MM.1S (cell line): ENCODE results near the gene MEGF9.

Experiments
- DNase-seq: peaks from one replicate; pipeline ENCODE4 v3.0.0-alpha.2; 2015
- H2AFZ ChIP-seq: fragments of 300-600 bp; sonication (generic); 2 replicates; pipeline ENCODE4 v1.6.0; 2016; ENCODE audit warnings: antibody characterized with exemption, low read length
- H3F3A ChIP-seq: fragments of 300-600 bp; sonication (generic); 2 replicates; pipeline ENCODE4 v1.6.1; 2016; ENCODE audit warnings: mild to moderate bottlenecking, antibody characterized with exemption, low read length, moderate library complexity, mixed read lengths; ENCODE audit not compliant: insufficient read depth
- H3K27ac ChIP-seq: fragments of 300-600 bp; sonication (generic); 2 replicates; pipeline ENCODE4 v1.5.1; 2016; ENCODE audit warnings: mild to moderate bottlenecking, low read length
- H3K27me3 ChIP-seq: fragments of 300-600 bp; sonication (generic); replicated peaks from 2 replicates; pipeline ENCODE4 v1.6.0; 2016; ENCODE audit warnings: low read length; ENCODE audit not compliant: insufficient read depth
- H3K36me3 ChIP-seq: fragments of 300-600 bp; sonication (generic); replicated peaks from 2 replicates; pipeline ENCODE4 v1.6.1; 2016; ENCODE audit warnings: mild to moderate bottlenecking, low read length, mixed read lengths; ENCODE audit not compliant: insufficient read depth
- H3K4me1 ChIP-seq: fragments of 300-600 bp; sonication (generic); 2 replicates; pipeline ENCODE4 v1.6.1; 2016; ENCODE audit warnings: low read length, mixed read lengths
- H3K4me2 ChIP-seq: fragments of 300-600 bp; sonication (generic); 2 replicates; pipeline ENCODE4 v1.6.0; 2016; ENCODE audit warnings: low read depth, low read length
- H3K4me3 ChIP-seq: fragments of 300-600 bp; sonication (generic); 2 replicates; pipeline ENCODE4 v1.5.1; 2016; ENCODE audit warnings: low read length, mixed read lengths
- H3K79me2 ChIP-seq: fragments of 300-600 bp; sonication (generic); 2 replicates; pipeline ENCODE4 v1.6.1; 2016; ENCODE audit warnings: mixed run types, low read length, mixed read lengths
- H3K9ac ChIP-seq: fragments of 300-600 bp; sonication (generic); 2 replicates; pipeline ENCODE4 v1.6.1; 2016; ENCODE audit warnings: low read length, mixed read lengths
- H3K9me2 ChIP-seq: fragments of 300-600 bp; sonication (generic); replicated peaks from 2 replicates; pipeline ENCODE4 v1.6.1; 2016; ENCODE audit warnings: mild to moderate bottlenecking, low read length, mixed read lengths; ENCODE audit not compliant: insufficient read depth
- H3K9me3 ChIP-seq: fragments of 300-600 bp; sonication (generic); replicated peaks from 2 replicates; pipeline ENCODE4 v1.6.1; 2016; ENCODE audit warnings: mild to moderate bottlenecking, low read length, mixed read lengths; ENCODE audit not compliant: insufficient read depth
- H4K20me1 ChIP-seq: fragments of 300-600 bp; sonication (generic); 2 replicates; pipeline ENCODE4 v1.6.1; 2016; ENCODE audit warnings: mild to moderate bottlenecking, low read length, moderate library complexity, mixed read lengths; ENCODE audit not compliant: insufficient read depth
- CTCF ChIP-seq: fragments of 300-600 bp; sonication (generic); IDR thresholded peaks from 2 replicates; pipeline ENCODE4 v1.5.1; 2016; ENCODE audit warnings: antibody characterized with exemption, low read length, mixed read lengths
- EZH2 ChIP-seq: fragments of 300-600 bp; sonication (generic); optimal IDR thresholded peaks from 2 replicates; pipeline ENCODE3; 2017; ENCODE audit warnings: low read depth, mild to moderate bottlenecking, antibody characterized with exemption, low read length, mixed read lengths
- EZH2phosphoT487 ChIP-seq: fragments of 300-600 bp; sonication (generic); IDR thresholded peaks from 2 replicates; pipeline ENCODE4 v1.6.1; 2018; ENCODE audit warnings: antibody characterized with exemption, low read length

Gene MEGF9

GRCh38 chr9:120603591-120603990 is 110.7 kb downstream of the MEGF9 start:
- Histone ChIP-seq H3K4me3 (no peak overlapping the region), H3K9me3 (no peaks in the 10 kb centered on the region), H2AFZ (no peak overlapping the region), H3F3A (no peaks in the 10 kb centered on the region), H3K9me2 (no peaks in the 10 kb centered on the region), H3K4me2 (no peak overlapping the region), H3K9ac (no peak overlapping the region), H3K79me2 (no peaks in the 10 kb centered on the region), H4K20me1 (no peaks in the 10 kb centered on the region), H3K36me3 (no peaks in the 10 kb centered on the region), H3K27ac (no peak overlapping the region), H3K27me3 (no peaks in the 10 kb centered on the region), H3K4me1 (0 out of 2 replicates have a peak, but pooled peaks cover 4% of the 10 kb centered on the region)
- TF ChIP-seq EZH2 (no peak), CTCF (no peak), EZH2phosphoT487 (no peak)
- DNase-seq = no peak

- Histone ChIP-seq H3K9me2 (no peaks in the 10 kb centered on the region), H3K27me3 (no peaks in the 10 kb centered on the region), H3K36me3 (no peaks in the 10 kb centered on the region), H3K79me2 (no peaks in the 10 kb centered on the region), H2AFZ (no peak overlapping the region), H3K27ac (no peak overlapping the region), H3K9ac (no peak overlapping the region), H3K4me2 (no peak overlapping the region), H4K20me1 (no peaks in the 10 kb centered on the region), H3F3A (no peaks in the 10 kb centered on the region), H3K4me3 (no peak overlapping the region), H3K9me3 (no peaks in the 10 kb centered on the region), H3K4me1 (0 out of 2 replicates have a peak, but pooled peaks cover 4% of the 10 kb centered on the region)
- TF ChIP-seq EZH2 = no peak
- DNase-seq = no peak
Observed at GRCh38 chr9:120603010-120603409, 111.3 kb downstream of the MEGF9 start.

- no peaks in the 10 kb centered on the region for H4K20me1 ChIP-seq
- no peaks in the 10 kb centered on the region for H3K79me2 ChIP-seq
- no peaks in the 10 kb centered on the region for H3K27me3 ChIP-seq
- no peak for DNase-seq
- H3K36me3 ChIP-seq = no peaks in the 10 kb centered on the region
- no peak overlapping the region for H2AFZ ChIP-seq
- H3K9me3 ChIP-seq = no peaks in the 10 kb centered on the region
- H3F3A ChIP-seq = no peaks in the 10 kb centered on the region
- no peak overlapping the region for H3K27ac ChIP-seq
- no peak overlapping the region for H3K9ac ChIP-seq
- TF ChIP-seq CTCF (no peak), EZH2phosphoT487 (no peak), EZH2 (no peak)
- no peaks in the 10 kb centered on the region for H3K4me1 ChIP-seq
- H3K4me3 ChIP-seq = no peak overlapping the region
- H3K4me2 ChIP-seq = no peak overlapping the region
- H3K9me2 ChIP-seq = no peaks in the 10 kb centered on the region
Observed at GRCh38 chr9:120593955-120594277, 120.4 kb downstream of the MEGF9 start.

GRCh38 chr9:120593250-120593954 is 120.9 kb downstream of the MEGF9 start:
- no peak overlapping the region for H2AFZ ChIP-seq
- no peak overlapping the region for H3K9ac ChIP-seq
- no peaks in the 10 kb centered on the region for H3K27me3 ChIP-seq
- no peak overlapping the region for H3K4me2 ChIP-seq
- no peak overlapping the region for H3K27ac ChIP-seq
- H3K4me3 ChIP-seq = no peak overlapping the region
- no peaks in the 10 kb centered on the region for H3K4me1 ChIP-seq
- no peaks in the 10 kb centered on the region for H3K36me3 ChIP-seq
- H3K9me2 ChIP-seq = no peaks in the 10 kb centered on the region
- H3K79me2 ChIP-seq = no peaks in the 10 kb centered on the region
- TF ChIP-seq EZH2 (no peak), CTCF (no peak), EZH2phosphoT487 (no peak)
- no peaks in the 10 kb centered on the region for H4K20me1 ChIP-seq
- H3F3A ChIP-seq = no peaks in the 10 kb centered on the region
- no peaks in the 10 kb centered on the region for H3K9me3 ChIP-seq
- no peak for DNase-seq
